Measurements from ENCODE around the gene G6PC1.

The G6PC1 gene

DNA sequence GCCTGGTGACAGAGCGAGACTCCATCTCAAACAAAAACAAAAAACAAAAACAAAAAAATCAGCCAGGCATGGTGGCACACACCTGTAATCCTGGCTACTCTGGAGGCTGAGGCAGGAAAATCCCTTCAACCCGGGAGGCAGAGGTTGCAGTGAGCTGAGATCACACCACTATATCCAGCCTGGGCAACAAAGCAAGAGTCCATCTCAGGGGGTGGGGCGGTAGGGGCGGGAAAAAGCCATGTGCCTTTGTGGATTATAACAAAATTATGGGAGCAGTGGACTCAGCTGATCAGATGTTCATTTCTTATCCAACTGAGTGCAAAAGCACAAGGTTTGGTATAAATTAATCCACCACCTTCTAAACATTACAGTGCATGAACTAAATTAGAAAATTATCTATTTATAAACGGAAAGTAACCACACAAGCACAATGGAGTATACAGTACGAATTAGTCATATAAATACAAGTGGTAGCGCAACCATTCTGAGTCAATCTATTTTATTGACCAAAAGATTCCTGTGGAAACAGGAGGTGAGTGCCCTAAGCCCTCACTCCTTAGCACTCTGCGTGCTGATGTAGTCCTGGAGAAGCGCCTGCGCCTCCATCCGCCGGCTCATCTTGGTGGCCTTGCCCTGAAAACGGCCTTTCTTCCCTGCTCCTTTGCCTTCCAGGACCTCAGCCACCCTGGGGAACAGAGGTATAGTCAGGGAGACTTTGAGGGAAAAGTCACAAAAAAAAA lies 49.6 kb downstream of the G6PC1 start:
- DNase-seq: no peak
